Stomach (tissue), 4 donors: ENCODE results near the gene ADGRD1.

ENCODE experiments used
- POLR2AphosphoS5 ChIP-seq, 3 donors: sonication (generic); formaldehyde crosslinking; IDR thresholded peaks; one replicate each; pipeline ENCODE4 v1.6.1; 2016; ENCODE audit warnings: antibody characterized with exemption in 3 of 3
- TF ChIP-seq, protein P1 (sequence below), 7 experiments: fragments of 450-650 bp in 4 of 7; fragments of 200-600 bp in 3 of 7; sonication (generic) in 3 of 7; IDR thresholded peaks; one replicate each; pipeline ENCODE4 v1.5.1; 2016 to 2019; ENCODE audit warnings: antibody characterized with exemption in 7 of 7, control low read depth in 2 of 7, mild to moderate bottlenecking in 1 of 7

DNA sequence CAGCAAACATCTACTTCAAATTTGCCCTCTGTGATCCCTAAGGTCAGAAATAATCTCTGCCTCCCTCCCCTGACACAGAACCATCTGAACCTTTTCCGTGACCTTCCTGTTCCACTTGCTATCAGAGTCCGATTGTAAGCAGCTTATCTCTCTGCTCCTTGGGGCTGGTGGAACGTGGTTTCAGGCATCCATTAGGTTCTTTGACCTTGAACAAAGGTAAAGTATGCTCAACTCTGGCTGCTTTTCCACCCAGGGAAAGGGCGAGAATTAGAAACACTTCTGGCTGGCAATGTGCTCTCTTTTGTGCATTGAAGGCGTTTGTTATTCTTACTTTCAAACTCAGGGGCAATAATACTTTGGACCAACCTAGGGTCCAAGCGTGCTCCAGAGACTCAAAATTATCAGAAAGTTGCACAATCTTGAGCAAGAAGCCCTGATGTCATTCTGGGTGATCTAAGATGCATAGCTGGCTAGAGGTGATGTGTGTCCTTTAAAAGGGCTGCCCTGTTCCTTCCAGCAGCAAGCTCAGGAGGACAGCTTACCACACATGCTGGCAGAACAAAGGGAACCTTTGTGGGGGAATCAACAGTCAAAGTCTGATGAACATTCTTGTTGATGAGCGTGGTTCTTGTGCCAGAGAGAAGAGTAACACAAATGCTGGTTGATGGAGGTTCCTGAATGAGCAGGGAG lies 29.8 kb downstream of the ADGRD1 start:
- peak in 2 of 3 donors; percentile 11 to 52 for TF ChIP-seq POLR2AphosphoS5 (IDR thresholded peaks at IDR 0.05)
- TF ChIP-seq, protein P1, sequence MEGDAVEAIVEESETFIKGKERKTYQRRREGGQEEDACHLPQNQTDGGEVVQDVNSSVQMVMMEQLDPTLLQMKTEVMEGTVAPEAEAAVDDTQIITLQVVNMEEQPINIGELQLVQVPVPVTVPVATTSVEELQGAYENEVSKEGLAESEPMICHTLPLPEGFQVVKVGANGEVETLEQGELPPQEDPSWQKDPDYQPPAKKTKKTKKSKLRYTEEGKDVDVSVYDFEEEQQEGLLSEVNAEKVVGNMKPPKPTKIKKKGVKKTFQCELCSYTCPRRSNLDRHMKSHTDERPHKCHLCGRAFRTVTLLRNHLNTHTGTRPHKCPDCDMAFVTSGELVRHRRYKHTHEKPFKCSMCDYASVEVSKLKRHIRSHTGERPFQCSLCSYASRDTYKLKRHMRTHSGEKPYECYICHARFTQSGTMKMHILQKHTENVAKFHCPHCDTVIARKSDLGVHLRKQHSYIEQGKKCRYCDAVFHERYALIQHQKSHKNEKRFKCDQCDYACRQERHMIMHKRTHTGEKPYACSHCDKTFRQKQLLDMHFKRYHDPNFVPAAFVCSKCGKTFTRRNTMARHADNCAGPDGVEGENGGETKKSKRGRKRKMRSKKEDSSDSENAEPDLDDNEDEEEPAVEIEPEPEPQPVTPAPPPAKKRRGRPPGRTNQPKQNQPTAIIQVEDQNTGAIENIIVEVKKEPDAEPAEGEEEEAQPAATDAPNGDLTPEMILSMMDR (IDR thresholded peaks at IDR 0.05) = no peak
